ENCODE measurements around the gene KCNK3.
"Not testable (repeated sequence)": the region's sequence is repeated elsewhere in the genome, so short reads cannot be mapped to it uniquely, and the experiment has no call there.

Gene KCNK3

GRCh38 chr2:26752656-26753055 is 60.1 kb downstream of the KCNK3 start:
- 0 out of 22 replicates have a peak, but pooled peaks cover 0 to 7% (median 0%) of the 10 kb centered on the region in 11 experiments for H4K20me1 ChIP-seq
- H3K36me3 ChIP-seq = no peaks in the 10 kb centered on the region
- H3K27ac ChIP-seq = no peak overlapping the region; a peak in 1 of 22 replicates
- TF ChIP-seq Cebpa-rat (IDR thresholded peaks at IDR 0.05) = no peak
- no peaks in the 10 kb centered on the region for H3K27me3 ChIP-seq
- peaks cover 34 to 69% (median 62%) of the 10 kb centered on the region in 10 experiments for H3K4me1 ChIP-seq
- H3K9ac ChIP-seq = no peak overlapping the region; a peak in 1 of 22 replicates
- peak overlapping the region in 9 of 11 experiments; percentile 10 to 64 (median 37); a peak in 14 of 22 replicates for H3K4me2 ChIP-seq
- no peak overlapping the region for H3K4me3 ChIP-seq
- no peaks in the 10 kb centered on the region for H3K9me3 ChIP-seq (replicated peaks in 1 of 11)

- Histone ChIP-seq H4K20me1 (0 out of 22 replicates have a peak, but pooled peaks cover 0 to 7% (median 0%) of the 10 kb centered on the region in 11 experiments), H3K4me3 (no peak overlapping the region), H3K9ac (no peak overlapping the region), H3K27ac (no peak overlapping the region), H3K4me2 (peak overlapping the region in 10 of 11 experiments; percentile 38 to 78 (median 59); a peak in 21 of 22 replicates), H3K27me3 (no peaks in the 10 kb centered on the region), H3K36me3 (no peaks in the 10 kb centered on the region), H3K4me1 (peaks cover 42 to 83% (median 74%) of the 10 kb centered on the region in 10 experiments), H3K9me3 (replicated peaks in 1 of 11) (no peaks in the 10 kb centered on the region)
- no peak for TF ChIP-seq Cebpa-rat (IDR thresholded peaks at IDR 0.05)
These were observed 62.0 kb downstream of the KCNK3 start for GRCh38 chr2:26754539-26754938.

DNA sequence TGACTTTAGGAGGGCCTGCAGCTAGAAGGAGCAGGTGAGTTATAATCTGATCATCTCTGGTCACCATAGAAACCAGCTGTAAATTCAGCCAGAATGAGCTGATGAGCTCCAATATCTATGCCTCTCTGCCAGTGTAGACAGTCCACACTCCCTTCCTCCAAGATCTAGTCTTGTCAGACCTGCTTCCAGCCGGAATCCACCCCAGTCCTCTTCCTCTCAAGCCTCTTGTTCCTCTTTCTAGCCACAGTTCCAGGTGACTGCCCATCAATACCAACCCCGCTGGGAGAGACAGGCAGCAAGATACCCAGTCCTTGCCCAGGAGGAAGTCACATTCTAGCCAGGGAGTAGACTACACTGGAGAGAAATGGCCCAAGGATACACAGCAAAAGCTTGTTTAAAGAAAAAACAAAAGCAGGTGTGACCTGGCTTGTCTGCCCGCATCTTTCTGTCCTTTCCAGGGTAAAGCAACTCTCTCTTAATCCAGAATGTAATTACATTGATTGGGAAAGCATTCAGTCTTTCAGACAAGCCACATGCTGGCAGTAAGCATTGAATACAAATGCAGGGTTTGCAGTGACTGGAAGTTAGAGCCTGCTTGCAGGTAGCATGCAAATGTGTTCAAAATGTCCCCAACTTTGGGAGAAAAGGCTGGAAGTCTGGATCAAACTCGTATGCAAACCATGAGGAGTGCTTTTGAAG is 62.6 kb downstream of the KCNK3 start:
- Histone ChIP-seq H3K9ac (no peak overlapping the region), H3K9me3 (replicated peaks in 1 of 11) (no peaks in the 10 kb centered on the region), H3K36me3 (no peaks in the 10 kb centered on the region), H4K20me1 (0 out of 22 replicates have a peak, but pooled peaks cover 0 to 7% (median 0%) of the 10 kb centered on the region in 11 experiments), H3K27ac (no peak overlapping the region), H3K27me3 (no peaks in the 10 kb centered on the region), H3K4me2 (peak overlapping the region; percentile 28 to 78 (median 59)), H3K4me3 (no peak overlapping the region), H3K4me1 (peaks cover 41 to 79% (median 71%) of the 10 kb centered on the region in 10 experiments)
- TF ChIP-seq Cebpa-rat (IDR thresholded peaks at IDR 0.05) = no peak

DNA sequence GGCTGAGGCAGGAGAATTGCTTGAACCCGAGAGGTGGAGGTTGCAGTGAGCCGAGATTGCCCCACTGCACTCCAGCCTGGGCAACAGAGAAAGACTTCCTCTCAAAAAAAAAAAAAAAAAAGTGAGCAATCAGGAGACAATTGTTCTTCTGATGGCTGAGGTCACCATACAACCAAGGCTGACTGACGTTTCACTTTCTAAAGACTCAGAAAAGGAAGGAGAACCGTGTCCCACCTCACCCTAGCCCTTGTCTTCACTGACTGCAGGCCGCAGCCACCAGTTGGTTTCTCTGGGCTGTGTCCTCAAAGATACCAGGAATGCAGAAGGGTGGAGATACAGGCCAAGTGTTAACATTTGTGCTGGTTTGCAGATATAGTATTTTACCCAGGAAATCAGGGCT is 63.8 kb downstream of the KCNK3 start:
- no peak overlapping the region for H3K9ac ChIP-seq
- no peaks in the 10 kb centered on the region for H3K27me3 ChIP-seq
- TF ChIP-seq Cebpa-rat (IDR thresholded peaks at IDR 0.05) = no peak
- 0 out of 22 replicates have a peak, but pooled peaks cover 0 to 7% (median 0%) of the 10 kb centered on the region in 11 experiments for H4K20me1 ChIP-seq
- H3K27ac ChIP-seq = no peak overlapping the region
- peak overlapping the region in 6 of 11 experiments; percentile 15 to 78 (median 58); a peak in 8 of 22 replicates for H3K4me2 ChIP-seq
- no peak overlapping the region for H3K4me3 ChIP-seq
- H3K9me3 ChIP-seq (replicated peaks in 1 of 11) = no peaks in the 10 kb centered on the region
- no peaks in the 10 kb centered on the region for H3K36me3 ChIP-seq
- H3K4me1 ChIP-seq = peaks cover 33 to 71% (median 61%) of the 10 kb centered on the region in 10 experiments

DNA sequence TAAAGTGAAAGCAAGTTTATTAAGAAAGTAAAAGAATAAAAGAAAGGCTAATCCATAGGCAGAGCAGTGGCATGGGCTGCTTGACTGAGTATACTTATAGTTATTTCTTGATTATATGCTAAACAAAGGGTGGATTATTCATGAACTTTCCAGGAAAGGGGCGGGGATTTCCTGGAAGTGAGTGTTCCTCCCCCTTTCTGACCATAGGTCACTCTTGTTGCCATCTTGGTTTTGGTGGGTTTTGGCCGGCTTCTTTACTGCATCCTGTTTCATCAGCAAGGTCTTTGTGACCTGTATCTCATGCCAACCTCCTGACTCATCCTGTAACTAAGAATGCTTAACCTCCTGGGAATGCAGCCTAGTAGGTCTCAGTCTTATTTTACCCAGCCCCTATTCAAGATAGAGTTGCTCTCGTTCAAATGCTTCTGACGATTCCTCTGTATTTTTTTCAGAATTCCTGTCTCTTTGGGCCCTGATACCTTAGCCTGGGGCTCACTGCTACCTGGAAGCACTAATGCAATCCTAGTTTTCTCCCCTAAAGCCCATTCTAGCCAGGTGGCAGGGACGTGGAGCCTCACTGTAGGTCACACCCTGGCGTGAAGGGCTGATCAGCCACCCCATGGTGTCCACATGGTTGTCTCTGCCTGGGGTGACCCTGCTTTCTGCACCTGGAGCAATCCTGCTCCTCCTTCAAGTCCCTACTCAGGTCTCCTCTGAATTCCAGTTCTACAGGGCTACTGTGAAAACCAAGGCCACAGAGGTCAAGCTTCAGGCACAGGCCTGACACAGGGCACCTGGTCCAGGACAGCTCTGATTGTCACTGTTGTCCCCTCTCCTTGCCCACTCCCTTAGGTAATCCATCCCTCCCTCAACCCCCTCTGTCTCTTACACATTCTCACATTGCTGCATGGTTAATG is 65.6 kb downstream of the KCNK3 start:
- Histone ChIP-seq H4K20me1 (0 out of 22 replicates have a peak, but pooled peaks cover 0 to 7% (median 0%) of the 10 kb centered on the region in 11 experiments), H3K4me2 (peak overlapping the region; percentile 35 to 73 (median 66)), H3K4me3 (no peak overlapping the region), H3K27ac (peak overlapping the region in 6 of 11 experiments; percentile 4 to 42 (median 30); a peak in 8 of 22 replicates), H3K9me3 (replicated peaks in 1 of 11) (no peaks in the 10 kb centered on the region), H3K9ac (no peak overlapping the region), H3K27me3 (no peaks in the 10 kb centered on the region), H3K4me1 (peaks cover 32 to 58% (median 47%) of the 10 kb centered on the region in 10 experiments), H3K36me3 (no peaks in the 10 kb centered on the region)
- TF ChIP-seq Cebpa-rat (IDR thresholded peaks at IDR 0.05) = no peak

DNA sequence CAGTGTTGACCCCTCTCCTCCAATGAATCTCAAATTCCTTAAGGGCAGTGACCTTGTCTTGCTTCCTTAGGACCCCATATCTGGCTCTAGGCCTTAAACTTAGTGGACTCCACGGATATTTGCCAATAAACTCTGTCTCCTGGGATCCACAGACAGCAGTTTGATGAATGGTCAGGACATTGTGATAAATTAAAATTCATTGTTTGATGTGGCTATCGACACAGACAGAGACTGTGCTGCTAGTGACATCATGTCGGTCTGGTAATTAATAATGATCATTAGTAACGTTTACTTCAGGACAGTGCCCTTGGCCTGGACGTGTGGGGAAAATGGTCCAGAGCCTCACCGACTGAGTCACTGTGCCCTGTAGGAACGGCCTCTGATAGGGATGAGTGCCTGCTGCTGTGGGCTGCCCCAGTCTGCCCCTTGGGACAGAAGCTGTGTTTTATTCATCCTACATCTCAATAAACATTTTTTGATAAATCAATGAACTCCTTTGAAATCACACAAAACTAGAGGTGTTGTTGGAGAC is 66.3 kb downstream of the KCNK3 start:
- Histone ChIP-seq H3K9me3 (replicated peaks in 1 of 11) (no peaks in the 10 kb centered on the region), H4K20me1 (0 out of 22 replicates have a peak, but pooled peaks cover 0 to 7% (median 0%) of the 10 kb centered on the region in 11 experiments), H3K4me3 (no peak overlapping the region), H3K36me3 (no peaks in the 10 kb centered on the region), H3K4me2 (peak overlapping the region; percentile 35 to 73 (median 66); a peak in 18 of 22 replicates), H3K27me3 (no peaks in the 10 kb centered on the region), H3K9ac (no peak overlapping the region), H3K4me1 (peaks cover 31 to 59% (median 45%) of the 10 kb centered on the region in 10 experiments), H3K27ac (peak overlapping the region in 4 of 11 experiments; percentile 8 to 42 (median 34); a peak in 4 of 22 replicates)
- TF ChIP-seq Cebpa-rat (IDR thresholded peaks at IDR 0.05) = no peak

- Histone ChIP-seq H3K27me3 (no peaks in the 10 kb centered on the region), H4K20me1 (peaks cover 0 to 10% (median under 1%) of the 10 kb centered on the region in 11 experiments; a peak in 8 of 22 replicates), H3K9ac (no peak overlapping the region), H3K36me3 (no peaks in the 10 kb centered on the region), H3K9me3 (replicated peaks in 1 of 11) (no peaks in the 10 kb centered on the region), H3K4me3 (no peak overlapping the region), H3K4me2 (no peak overlapping the region), H3K4me1 (peaks cover 31 to 52% (median 40%) of the 10 kb centered on the region in 10 experiments), H3K27ac (no peak overlapping the region)
- no peak for TF ChIP-seq Cebpa-rat (IDR thresholded peaks at IDR 0.05)
These were observed 67.3 kb downstream of the KCNK3 start for GRCh38 chr2:26759845-26760244.

DNA sequence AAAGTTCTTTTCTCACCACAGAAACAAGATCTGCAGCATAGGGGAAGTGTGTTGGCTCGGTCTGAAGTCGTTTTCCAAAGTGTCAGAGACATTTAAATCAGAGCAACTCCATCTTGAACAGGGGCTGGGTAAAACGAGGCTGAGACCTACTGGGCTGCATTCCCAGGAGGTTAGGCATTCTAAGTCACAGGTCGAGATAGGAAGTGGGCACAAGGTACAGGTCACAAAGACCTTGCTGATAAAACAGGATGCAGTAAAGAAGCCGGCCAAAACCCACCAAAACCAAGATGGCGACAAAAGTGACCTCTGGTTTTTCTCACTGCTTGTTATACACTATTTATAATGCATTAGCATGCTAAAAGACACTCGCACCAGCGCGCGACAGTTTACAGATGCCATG is 68.5 kb downstream of the KCNK3 start:
- H3K9me3 ChIP-seq (replicated peaks in 1 of 11); H3K27me3 ChIP-seq; H3K4me2 ChIP-seq; H3K27ac ChIP-seq; H3K4me3 ChIP-seq; H3K9ac ChIP-seq; H3K36me3 ChIP-seq: not testable (repeated sequence)
- Histone ChIP-seq H4K20me1 (peaks cover 5 to 16% (median 12%) of the 10 kb centered on the region in 11 experiments; a peak in 19 of 22 replicates), H3K4me1 (peaks cover 31 to 52% (median 40%) of the 10 kb centered on the region in 10 experiments)
